Trophoblast cell (in vitro differentiated cells and primary cell): Measurements from ENCODE around the gene UBE2J2.

Experiments used
- DNase-seq, 2 donors: peaks; one replicate each; pipeline ENCODE4 v3.0.0-alpha.2; 2016
- H2AFZ ChIP-seq: 2 replicates; pipeline ENCODE4 v1.6.1; 2013; ENCODE audit warnings: low read length, moderate library complexity, mild to moderate bottlenecking; ENCODE audit not compliant: insufficient read depth, poor library complexity
- H2AK5ac ChIP-seq: 2 replicates; pipeline ENCODE4 v1.6.1; 2013; ENCODE audit warnings: mild to moderate bottlenecking, low read length
- H2BK120ac ChIP-seq: 2 replicates; pipeline ENCODE4 v1.6.1; 2013; ENCODE audit warnings: low read length, mild to moderate bottlenecking, moderate library complexity; ENCODE audit not compliant: insufficient read depth, poor library complexity
- H2BK12ac ChIP-seq: 2 replicates; pipeline ENCODE4 v1.6.1; 2013; ENCODE audit warnings: mild to moderate bottlenecking, low read length, moderate library complexity
- H2BK5ac ChIP-seq: 2 replicates; pipeline ENCODE4 v1.6.1; 2013; ENCODE audit warnings: low read length, low read depth, moderate library complexity, mild to moderate bottlenecking; ENCODE audit not compliant: poor library complexity
- H3K14ac ChIP-seq: 2 replicates; pipeline ENCODE4 v1.6.1; 2013; ENCODE audit warnings: mild to moderate bottlenecking, low read length
- H3K18ac ChIP-seq: 2 replicates; pipeline ENCODE4 v1.6.1; 2013; ENCODE audit warnings: mild to moderate bottlenecking, low read length
- H3K23ac ChIP-seq: 2 replicates; pipeline ENCODE4 v1.6.1; 2013; ENCODE audit warnings: low read length
- H3K27ac ChIP-seq: 2 replicates; pipeline ENCODE4 v1.5.1; 2013; ENCODE audit warnings: low read depth, mild to moderate bottlenecking, inconsistent platforms, low read length, moderate library complexity
- H3K27me3 ChIP-seq: 2 replicates; pipeline ENCODE4 v1.6.1; 2013; ENCODE audit warnings: inconsistent platforms, mild to moderate bottlenecking, low read length, moderate library complexity; ENCODE audit not compliant: insufficient read depth
- H3K36me3 ChIP-seq, 2 experiments: 1 replicate in 1 of 2; 2 replicates in 1 of 2; pipeline ENCODE4 v1.6.1; 2013; ENCODE audit warnings: low read length in 2 of 2, mild to moderate bottlenecking in 2 of 2, moderate library complexity in 1 of 2; ENCODE audit not compliant: insufficient read depth in 2 of 2, control insufficient read depth in 1 of 2
- H3K4ac ChIP-seq: 2 replicates; pipeline ENCODE4 v1.6.1; 2013; ENCODE audit warnings: low read depth, mild to moderate bottlenecking, low read length, moderate library complexity
- H3K4me1 ChIP-seq, 2 experiments: 1 replicate in 1 of 2; 2 replicates in 1 of 2; pipeline ENCODE4 v1.6.1; 2013; ENCODE audit warnings: low read length in 2 of 2, mild to moderate bottlenecking in 2 of 2, moderate library complexity in 1 of 2; ENCODE audit not compliant: insufficient read depth in 2 of 2, control insufficient read depth in 1 of 2
- H3K4me2 ChIP-seq: 2 replicates; pipeline ENCODE4 v1.6.1; 2013; ENCODE audit warnings: inconsistent platforms, mild to moderate bottlenecking, low read length, moderate library complexity
- H3K4me3 ChIP-seq: 2 replicates; pipeline ENCODE4 v1.5.1; 2013; ENCODE audit warnings: mild to moderate bottlenecking, low read depth, low read length, inconsistent platforms
- H3K79me1 ChIP-seq: one replicate; pipeline ENCODE4 v1.6.1; 2013; ENCODE audit warnings: low read length
- H3K79me2 ChIP-seq: 2 replicates; pipeline ENCODE4 v1.6.1; 2013; ENCODE audit warnings: low read length, mild to moderate bottlenecking; ENCODE audit not compliant: control insufficient read depth, insufficient read depth, poor library complexity
- H3K9ac ChIP-seq: 2 replicates; pipeline ENCODE4 v1.6.1; 2013; ENCODE audit warnings: mild to moderate bottlenecking, low read length
- H3K9me3 ChIP-seq: 2 replicates; pipeline ENCODE4 v1.6.1; 2013; ENCODE audit warnings: low read depth, mild to moderate bottlenecking, control low read depth, inconsistent platforms, low read length; ENCODE audit not compliant: insufficient read depth
- H4K12ac ChIP-seq: 2 replicates; pipeline ENCODE4 v1.6.1; 2013; ENCODE audit warnings: low read depth, mild to moderate bottlenecking, low read length, moderate library complexity
- H4K8ac ChIP-seq: 2 replicates; pipeline ENCODE4 v1.6.1; 2013; ENCODE audit warnings: low read depth, mild to moderate bottlenecking, low read length, moderate library complexity
- H4K91ac ChIP-seq: one replicate; pipeline ENCODE4 v1.6.1; 2013; ENCODE audit warnings: low read depth, mild to moderate bottlenecking, low read length, moderate library complexity
- WGBS: extraction: QIAGEN DNeasy Blood & Tissue Kit; methylation state at CpG from one replicate; pipeline ENCODE4 v1.1.7; 2013; ENCODE audit warnings: missing lambda C conversion rate; ENCODE audit not compliant: insufficient read length, insufficient coverage; ENCODE audit errors: extremely low coverage; 5-methylcytosine and 5-hydroxymethylcytosine counted together

Gene UBE2J2

DNA sequence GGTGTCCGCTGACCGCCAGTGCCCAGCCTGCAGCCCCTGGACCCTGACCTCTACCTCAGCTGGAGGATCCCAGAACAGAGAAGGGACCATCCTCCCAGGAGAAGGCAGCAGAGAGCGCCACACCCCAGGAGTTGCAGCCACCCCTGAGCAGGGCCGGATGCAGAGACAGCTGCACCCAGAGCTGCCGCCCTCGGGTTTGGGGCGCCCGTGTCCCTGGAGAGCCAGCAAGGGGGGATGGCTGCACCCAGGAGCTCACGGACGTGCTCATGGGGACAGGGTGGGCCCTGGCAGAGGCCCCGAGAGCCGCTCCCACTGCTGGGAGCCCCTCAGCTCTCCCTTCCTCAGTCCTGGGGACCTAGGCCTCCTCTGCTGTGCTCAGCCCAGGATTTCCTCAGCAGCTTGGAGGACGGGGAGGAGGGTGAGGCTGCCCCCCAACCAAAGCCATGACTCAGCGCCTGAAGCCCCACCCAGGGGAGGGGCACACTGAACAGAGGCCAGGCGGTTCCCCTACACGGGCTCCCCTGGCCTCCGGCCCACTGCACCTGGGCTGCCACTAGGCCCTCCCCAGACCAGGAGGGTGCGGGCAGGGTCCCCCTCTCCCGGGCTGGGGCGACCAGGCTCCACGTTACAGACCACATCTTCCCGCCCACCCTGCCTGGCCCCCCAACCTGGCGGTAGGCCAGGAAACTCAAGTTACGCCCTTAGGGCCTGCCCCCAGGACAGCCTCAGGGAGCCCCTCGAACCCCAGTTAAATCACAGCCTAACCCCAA, 31.8 kb upstream of the UBE2J2 start:
- Histone ChIP-seq H4K12ac (peak overlapping the region; percentile 51), H3K36me3 (peaks cover 10 to 14% of the 10 kb centered on the region in 2 experiments), H3K79me1 (peaks cover 28% of the 10 kb centered on the region), H4K91ac (peak overlapping the region; percentile 84), H3K4me1 (peaks cover 47 to 52% of the 10 kb centered on the region in 2 experiments), H4K8ac (peak overlapping the region; percentile 77), H3K4me3 (no peak overlapping the region), H3K23ac (no peak overlapping the region), H2BK5ac (peak overlapping the region; percentile 73), H3K79me2 (peaks cover 26% of the 10 kb centered on the region), H2AFZ (peak overlapping the region; percentile 50), H3K9ac (no peak overlapping the region), H3K14ac (peak overlapping the region; percentile 60), H2AK5ac (peak overlapping the region; percentile 77), H2BK120ac (peak overlapping the region; percentile 62), H3K4ac (peak overlapping the region; percentile 9), H3K4me2 (peak overlapping the region; percentile 88), H3K27me3 (no peaks in the 10 kb centered on the region), H3K9me3 (no peaks in the 10 kb centered on the region), H3K27ac (peak overlapping the region; percentile 89), H3K18ac (peak overlapping the region; percentile 24), H2BK12ac (peak overlapping the region; percentile 12)
- DNase-seq = no peak
- no CpG with 5 or more reads among the region's 25 CpGs for WGBS

DNA sequence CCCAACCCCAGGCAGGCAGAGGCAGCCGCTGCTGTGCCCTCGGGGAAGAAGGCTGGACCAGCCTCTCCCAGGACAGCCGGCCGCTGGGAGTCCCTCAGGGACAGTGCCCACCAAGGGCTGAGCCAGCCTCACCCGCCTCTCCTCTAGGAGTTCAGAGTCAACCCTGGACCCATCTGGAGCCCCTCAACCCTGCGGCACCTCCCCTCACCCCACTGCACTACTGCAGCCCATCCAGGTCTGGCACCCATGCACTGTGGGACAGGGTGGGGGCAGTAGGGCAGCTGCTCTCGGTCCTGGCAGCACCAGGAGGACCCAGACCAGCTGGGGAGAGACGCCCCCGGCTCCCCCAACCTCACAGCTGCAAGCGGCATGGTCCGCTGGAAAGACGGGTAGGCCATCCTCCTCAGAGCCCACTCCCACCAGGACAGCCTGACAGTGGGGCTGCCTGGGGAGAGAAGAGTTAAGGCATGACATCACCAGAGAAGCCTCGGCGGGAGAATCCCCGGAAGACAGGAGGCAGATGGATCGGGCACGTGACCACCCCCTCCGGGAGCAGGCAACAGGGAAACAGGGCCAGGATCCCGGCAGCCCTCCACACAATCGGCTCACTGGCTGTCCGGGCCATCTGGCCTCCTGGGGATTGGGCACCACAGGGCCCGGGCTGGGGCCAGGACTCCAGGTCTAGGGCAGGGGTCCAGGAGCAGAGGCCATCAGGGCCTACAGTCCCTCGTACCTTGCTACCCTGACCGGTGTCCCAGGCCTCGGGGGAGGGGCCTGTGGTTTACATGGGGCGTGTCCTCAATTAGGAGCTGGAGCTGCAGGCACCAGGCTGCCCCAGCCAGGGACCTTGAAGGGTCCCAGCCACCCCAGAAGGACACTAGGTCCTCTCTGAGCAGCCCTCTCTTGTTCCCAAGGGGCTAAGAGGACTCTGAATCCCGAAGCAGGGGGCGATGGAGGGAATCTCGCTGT, 31.0 kb upstream of the UBE2J2 start:
- peaks cover 40 to 44% of the 10 kb centered on the region in 2 experiments for H3K4me1 ChIP-seq
- H3K79me2 ChIP-seq = peaks cover 25% of the 10 kb centered on the region
- H3K79me1 ChIP-seq = peaks cover 28% of the 10 kb centered on the region
- peak overlapping the region; percentile 60 for H3K14ac ChIP-seq
- H3K23ac ChIP-seq = no peak overlapping the region
- peak overlapping the region; percentile 73 for H2BK5ac ChIP-seq
- H3K27ac ChIP-seq = peak overlapping the region; percentile 89
- no CpG with 5 or more reads among the region's 29 CpGs for WGBS
- no peaks in the 10 kb centered on the region for H3K27me3 ChIP-seq
- peak overlapping the region; percentile 63 for H3K4ac ChIP-seq
- H3K36me3 ChIP-seq = peaks cover 1 to 6% of the 10 kb centered on the region in 2 experiments
- H3K18ac ChIP-seq = peak overlapping the region; percentile 66
- H3K9me3 ChIP-seq = peaks cover under 1% of the 10 kb centered on the region
- no peak overlapping the region for H3K9ac ChIP-seq
- H2BK12ac ChIP-seq = peak overlapping the region; percentile 44
- H4K91ac ChIP-seq = peak overlapping the region; percentile 84
- H2BK120ac ChIP-seq = peak overlapping the region; percentile 62
- peak overlapping the region; percentile 50 for H2AFZ ChIP-seq
- peak overlapping the region; percentile 77 for H2AK5ac ChIP-seq
- H3K4me2 ChIP-seq = peak overlapping the region; percentile 50
- H4K8ac ChIP-seq = peak overlapping the region; percentile 77
- H3K4me3 ChIP-seq = no peak overlapping the region
- DNase-seq = peak; percentile 55 to 64
- H4K12ac ChIP-seq = peak overlapping the region; percentile 51

DNA sequence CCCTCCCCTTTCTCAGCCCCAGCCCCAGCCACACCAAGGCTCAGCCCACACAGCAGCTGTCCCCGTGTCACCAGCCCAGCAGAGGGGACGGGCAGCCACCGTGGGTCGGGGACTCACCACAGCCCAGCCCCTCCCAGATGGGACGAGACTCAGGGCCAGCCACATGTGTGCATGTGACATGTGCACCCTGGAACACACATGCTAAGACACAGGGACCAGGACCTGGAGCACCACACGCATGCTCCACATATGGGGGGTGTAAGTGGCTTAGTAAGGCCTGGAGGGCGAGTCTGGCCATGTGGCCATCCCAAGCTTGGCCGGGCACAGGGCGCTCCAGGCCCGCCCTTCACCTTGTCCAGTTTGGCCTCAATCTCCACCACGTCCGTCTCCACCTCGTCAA, 30.1 kb upstream of the UBE2J2 start:
- DNase-seq = no peak
- Histone ChIP-seq H2BK5ac (no peak overlapping the region), H3K79me1 (peaks cover 22% of the 10 kb centered on the region), H3K4me3 (no peak overlapping the region), H3K4me1 (peaks cover 35 to 39% of the 10 kb centered on the region in 2 experiments), H3K4ac (no peak overlapping the region), H2AFZ (no peak overlapping the region), H4K91ac (peak overlapping the region; percentile 74), H3K18ac (peak overlapping the region; percentile 39), H3K14ac (no peak overlapping the region), H3K36me3 (peaks cover 0 to 3% of the 10 kb centered on the region in 2 experiments), H2BK12ac (no peak overlapping the region), H3K4me2 (no peak overlapping the region), H3K79me2 (peaks cover 17% of the 10 kb centered on the region), H3K23ac (no peak overlapping the region), H2AK5ac (peak overlapping the region; percentile 45), H3K9ac (no peak overlapping the region), H4K8ac (no peak overlapping the region), H3K27ac (no peak overlapping the region), H4K12ac (no peak overlapping the region), H3K27me3 (no peaks in the 10 kb centered on the region), H3K9me3 (peaks cover 2% of the 10 kb centered on the region), H2BK120ac (no peak overlapping the region)
- no CpG with 5 or more reads among the region's 13 CpGs for WGBS

DNA sequence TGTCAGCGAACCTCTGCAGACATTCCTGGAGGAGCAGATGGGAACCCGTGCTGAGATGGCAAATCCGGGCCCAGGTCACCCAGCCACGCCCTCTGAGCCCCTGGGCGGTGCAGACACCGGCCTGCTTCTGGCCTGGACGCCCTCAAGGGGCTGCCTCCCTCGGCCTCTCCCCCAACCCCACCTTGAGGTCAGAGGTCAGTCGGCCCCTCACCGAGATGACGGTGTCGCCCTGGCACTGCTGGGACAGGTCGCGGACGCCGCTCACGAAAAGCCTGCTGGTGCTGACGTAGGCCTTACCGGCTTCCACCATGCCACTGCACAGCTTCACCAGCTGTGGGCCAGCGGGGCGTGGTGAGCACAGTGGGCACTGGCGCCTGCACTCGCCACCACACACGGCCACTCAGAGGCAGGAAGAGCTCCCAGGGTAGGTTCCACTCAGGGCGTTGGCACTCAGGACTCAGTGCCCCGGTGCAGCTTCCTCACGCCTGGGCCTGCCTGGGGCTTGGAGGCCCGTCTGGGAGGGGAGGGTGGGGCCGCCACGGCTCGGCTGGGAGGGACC, 29.4 kb upstream of the UBE2J2 start:
- peak overlapping the region; percentile 45 for H3K18ac ChIP-seq
- no peak overlapping the region for H2BK12ac ChIP-seq
- peaks cover 2% of the 10 kb centered on the region for H3K9me3 ChIP-seq
- peaks cover 35 to 39% of the 10 kb centered on the region in 2 experiments for H3K4me1 ChIP-seq
- H2AFZ ChIP-seq = no peak overlapping the region
- H3K9ac ChIP-seq = no peak overlapping the region
- H2AK5ac ChIP-seq = peak overlapping the region; percentile 16
- H3K79me2 ChIP-seq = peaks cover 12% of the 10 kb centered on the region
- H3K79me1 ChIP-seq = peaks cover 17% of the 10 kb centered on the region
- H3K4ac ChIP-seq = no peak overlapping the region
- H3K36me3 ChIP-seq = peaks cover 2 to 4% of the 10 kb centered on the region in 2 experiments
- H4K12ac ChIP-seq = no peak overlapping the region
- no peak overlapping the region for H3K4me3 ChIP-seq
- DNase-seq = no peak
- no peak overlapping the region for H2BK120ac ChIP-seq
- H3K4me2 ChIP-seq = no peak overlapping the region
- H3K23ac ChIP-seq = no peak overlapping the region
- no peak overlapping the region for H2BK5ac ChIP-seq
- no peak overlapping the region for H3K27ac ChIP-seq
- H4K91ac ChIP-seq = no peak overlapping the region
- H3K27me3 ChIP-seq = no peaks in the 10 kb centered on the region
- no CpG with 5 or more reads among the region's 31 CpGs for WGBS
- H3K14ac ChIP-seq = no peak overlapping the region
- H4K8ac ChIP-seq = no peak overlapping the region
